Adipose tissue (tissue), 3 donors: ENCODE measurements around the gene POLR2J3. TPM values are rescaled to one million over a fixed set of nuclear protein-coding genes. Genes with fewer than 3 reads are reported as not detected.
"Not testable (repeated sequence)": the region's sequence is repeated elsewhere in the genome, so short reads cannot be mapped to it uniquely, and the experiment has no call there.

Experiments used
- H3K27ac ChIP-seq: one replicate; pipeline ENCODE4 v1.5.1; 2013; ENCODE audit warnings: low read depth, low read length
- WGBS, 3 donors: extraction: QIAGEN DNeasy Blood & Tissue Kit; methylation state at CpG; one replicate each; pipeline ENCODE4 v1.1.7; 2013; 5-methylcytosine and 5-hydroxymethylcytosine counted together
- polyA plus RNA-seq, 3 donors: library from polyadenylated mRNA; stranded (reverse); fragments of 200-250 nt; gene quantifications; one replicate each; pipeline ENCODE4 v1.2.3, GENCODE V29; 2013
- donor health status: healthy with polysubstance abuse.
- donor health status: Bipolar disorder and iron deficiency.
- donor health status: healthy.

The POLR2J3 gene
- polyA plus RNA-seq, 3 donors = 33.7 to 84.8 (median 77.0) TPM

- 3 to 34% (median 28%) methylated on average over 6 of the region's 26 CpGs for WGBS, 3 donors
- H3K27ac ChIP-seq = not testable (repeated sequence)
Observed at GRCh38 chr7:102592477-102593019, 20.2 kb upstream of the POLR2J3 start.

- no CpG with 5 or more reads among the region's 9 CpGs for WGBS, 3 donors
- not testable (repeated sequence) for H3K27ac ChIP-seq
Observed at GRCh38 chr7:102589857-102590256, 17.5 kb upstream of the POLR2J3 start.

GRCh38 chr7:102583495-102583894 lies 11.1 kb upstream of the POLR2J3 start:
- H3K27ac ChIP-seq = not testable (repeated sequence)
- no CpG with 5 or more reads among the region's 5 CpGs for WGBS, 3 donors

- H3K27ac ChIP-seq = not testable (repeated sequence)
- WGBS, 3 donors = no CpG with 5 or more reads among the region's 5 CpGs
Observed at GRCh38 chr7:102581722-102582121, 9.3 kb upstream of the POLR2J3 start.

- not testable (repeated sequence) for H3K27ac ChIP-seq
- 82 to 89% (median 88%) methylated on average over 5 of the region's 5 CpGs for WGBS, 3 donors
Observed at GRCh38 chr7:102578486-102578885, 6.1 kb upstream of the POLR2J3 start.

- not testable (repeated sequence) for H3K27ac ChIP-seq
- 75 to 89% (median 85%) methylated on average over 6 of the region's 7 CpGs for whole genome bisulfite sequencing, 3 donors
Observed at GRCh38 chr7:102577315-102578240, 5.2 kb upstream of the POLR2J3 start.

- H3K27ac ChIP-seq = not testable (repeated sequence)
- no CpG with 5 or more reads among the region's 3 CpGs for WGBS, 3 donors
Observed at GRCh38 chr7:102576363-102576762, 4.0 kb upstream of the POLR2J3 start.

- not testable (repeated sequence) for H3K27ac ChIP-seq
- WGBS, 3 donors = no CpG with 5 or more reads among the region's 6 CpGs
Observed at GRCh38 chr7:102574607-102575006, 2.2 kb upstream of the POLR2J3 start.

- H3K27ac ChIP-seq = not testable (repeated sequence)
- 89 to 97% (median 94%) methylated on average over 3 to 4 of the region's 11 CpGs for WGBS, 3 donors
Observed at GRCh38 chr7:102568620-102569019, 3.8 kb downstream of the POLR2J3 start.

GRCh38 chr7:102550808-102551422 lies 21.5 kb downstream of the POLR2J3 start, which contains the start of gene SPDYE2:
Gene SPDYE2, plus strand, starts transcription at chr7:102551226. Its CDS starts 2,030 bp downstream, at chr7:102553256.
- no CpG with 5 or more reads among the region's 6 CpGs for WGBS, 3 donors
- not testable (repeated sequence) for H3K27ac ChIP-seq

GRCh38 chr7:102546353-102546752 lies 26.0 kb downstream of the POLR2J3 start:
- 73 to 100% (median 86%) methylated on average over 1 to 2 of the region's 6 CpGs for WGBS, 3 donors

GRCh38 chr7:102545288-102545687 lies 27.1 kb downstream of the POLR2J3 start:
- H3K27ac ChIP-seq = not testable (repeated sequence)

More at GRCh38 chr7:102546353-102546752, 26.0 kb downstream of the POLR2J3 start:
- H3K27ac ChIP-seq = not testable (repeated sequence)

GRCh38 chr7:102544372-102544771 lies 28.0 kb downstream of the POLR2J3 start:
- H3K27ac ChIP-seq = not testable (repeated sequence)
- no CpG with 5 or more reads among the region's 1 CpG for whole genome bisulfite sequencing, 3 donors

More at GRCh38 chr7:102545288-102545687, 27.1 kb downstream of the POLR2J3 start:
- WGBS, 3 donors = 92 to 98% (median 97%) methylated on average over 6 to 8 of the region's 12 CpGs

- no CpG with 5 or more reads among the region's 8 CpGs for WGBS, 3 donors
- not testable (repeated sequence) for H3K27ac ChIP-seq
Observed at GRCh38 chr7:102543596-102543995, 28.8 kb downstream of the POLR2J3 start, which contains the start of gene UPK3BL2. Gene UPK3BL2, minus strand, starts transcription at chr7:102543696. Its CDS starts 60 bp downstream, at chr7:102543636.

GRCh38 chr7:102542771-102543170 lies 29.6 kb downstream of the POLR2J3 start:
- H3K27ac ChIP-seq = not testable (repeated sequence)
- 93 to 98% (median 95%) methylated on average over 7 of the region's 11 CpGs for WGBS, 3 donors

GRCh38 chr7:102542083-102542482 lies 30.3 kb downstream of the POLR2J3 start:
- not testable (repeated sequence) for H3K27ac ChIP-seq
- 97 to 98% (median 97%) methylated on average over 3 to 4 of the region's 8 CpGs for WGBS, 3 donors

GRCh38 chr7:102540604-102541003 lies 31.8 kb downstream of the POLR2J3 start:
- WGBS, 3 donors = 95 to 97% (median 95%) methylated on average over 4 of the region's 6 CpGs
- not testable (repeated sequence) for H3K27ac ChIP-seq

GRCh38 chr7:102535062-102535615 lies 37.2 kb downstream of the POLR2J3 start:
- 24 to 79% (median 73%) methylated on average over 3 to 4 of the region's 8 CpGs for WGBS, 3 donors
- H3K27ac ChIP-seq = not testable (repeated sequence)

GRCh38 chr7:102532127-102532526 lies 40.3 kb downstream of the POLR2J3 start:
- 92 to 98% (median 94%) methylated on average over 2 of the region's 2 CpGs for WGBS, 3 donors

More at GRCh38 chr7:102532127-102532526, 40.3 kb downstream of the POLR2J3 start:
- not testable (repeated sequence) for H3K27ac ChIP-seq
